Calu3 (cell line): ENCODE measurements around the gene MCC. TPM values are rescaled to one million over a fixed set of nuclear protein-coding genes. Genes with fewer than 3 reads are reported as not detected.

ENCODE experiments used
- BruUV-seq: library from RNA; stranded (reverse); fragments of 400-500 nt; replicated peaks from 2 replicates; lab custom pipeline; 2021; lab: Mats Ljungman, UMichigan
- CTCF ChIA-PET: fragments of 300-600 bp; sonication (Branson Sonifier 250); formaldehyde crosslinking; loops from one replicate; lab custom pipeline; 2022; ENCODE audit warnings: antibody characterized with exemption; lab: Charles Lee
- DNase-seq: peaks from one replicate; pipeline ENCODE4 v3.0.0; 2022
- H3K27ac Mint-ChIP-seq: one replicate; pipeline ENCODE4 v1.8.0; 2022; ENCODE audit warnings: mixed read lengths; ENCODE audit not compliant: unreplicated experiment
- H3K27me3 Mint-ChIP-seq: one replicate; pipeline ENCODE4 v1.8.0; 2022; ENCODE audit warnings: mixed read lengths; ENCODE audit not compliant: unreplicated experiment
- H3K36me3 Mint-ChIP-seq: one replicate; pipeline ENCODE4 v1.8.0; 2022; ENCODE audit warnings: mild to moderate bottlenecking, moderate library complexity, mixed read lengths; ENCODE audit not compliant: insufficient read depth, unreplicated experiment
- H3K4me1 Mint-ChIP-seq: one replicate; pipeline ENCODE4 v1.8.0; 2022; ENCODE audit warnings: mild to moderate bottlenecking, low read depth, mixed read lengths; ENCODE audit not compliant: unreplicated experiment
- H3K4me3 Mint-ChIP-seq: one replicate; pipeline ENCODE4 v1.8.0; 2022; ENCODE audit warnings: mild to moderate bottlenecking, low read depth, moderate library complexity, mixed read lengths; ENCODE audit not compliant: unreplicated experiment
- H3K9me3 Mint-ChIP-seq: one replicate; pipeline ENCODE4 v1.8.0; 2022; ENCODE audit warnings: low read depth, mixed read lengths; ENCODE audit not compliant: unreplicated experiment
- CTCF ChIP-seq: fragments of 200-600 bp; IDR thresholded peaks from one replicate; pipeline ENCODE4 v1.8.0; 2022; ENCODE audit warnings: antibody characterized with exemption; ENCODE audit not compliant: unreplicated experiment
- intact Hi-C: fragments of 100-400 bp; cut with micrococcal nuclease; formaldehyde crosslinking; loops from one replicate; pipeline ENCODE4 v1.10.0; 2022; ENCODE audit not compliant: unreplicated experiment
- total RNA-seq: library from RNA; stranded (reverse); gene quantifications from 2 replicates; pipeline ENCODE4 v1.2.3, GENCODE V29; 2022

The MCC gene
- total RNA-seq, 1 experiment from 2014 or later: 2.8 TPM

DNA sequence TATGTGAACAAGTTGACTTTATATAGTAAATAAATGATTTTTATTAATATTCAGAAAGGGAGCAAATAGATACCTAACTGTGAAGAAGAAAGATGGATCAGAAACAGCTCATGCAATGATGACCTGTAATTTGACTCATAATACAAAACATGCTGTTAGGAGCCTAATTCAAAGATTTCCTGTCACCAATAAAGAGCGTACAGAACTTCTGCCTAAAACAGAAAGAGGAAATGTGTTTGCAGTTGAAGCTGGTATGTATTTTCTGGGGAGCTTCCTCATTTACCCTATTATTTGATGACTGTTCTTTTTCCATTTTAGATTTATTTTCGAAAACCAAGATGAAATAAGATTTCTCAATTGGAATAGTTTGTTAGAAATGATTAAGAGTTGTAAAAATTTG lies 36.7 kb upstream of the MCC start:
- Mint-ChIP-seq H3K27me3 (no peaks in the 10 kb centered on the region), H3K4me1 (no peaks in the 10 kb centered on the region), H3K36me3 (no peaks in the 10 kb centered on the region), H3K27ac (no peak overlapping the region), H3K9me3 (no peaks in the 10 kb centered on the region), H3K4me3 (no peak overlapping the region)
- no TSS peak for BruUV-seq
- CTCF ChIA-PET: no interaction called here
- intact Hi-C loops: no loop called here
- no peak for DNase-seq
- TF ChIP-seq CTCF: no peak

- Mint-ChIP-seq H3K36me3 (peaks cover 8% of the 10 kb centered on the region), H3K27me3 (no peaks in the 10 kb centered on the region), H3K4me1 (no peaks in the 10 kb centered on the region), H3K27ac (no peak overlapping the region), H3K9me3 (no peaks in the 10 kb centered on the region), H3K4me3 (no peak overlapping the region)
- no TSS peak for BruUV-seq
- intact Hi-C loops: no loop called here
- DNase-seq: no peak
- no peak for TF ChIP-seq CTCF
- CTCF ChIA-PET: no interaction called here
Measured at GRCh38 chr5:113523168-113523567, 34.9 kb upstream of the MCC start.

DNA sequence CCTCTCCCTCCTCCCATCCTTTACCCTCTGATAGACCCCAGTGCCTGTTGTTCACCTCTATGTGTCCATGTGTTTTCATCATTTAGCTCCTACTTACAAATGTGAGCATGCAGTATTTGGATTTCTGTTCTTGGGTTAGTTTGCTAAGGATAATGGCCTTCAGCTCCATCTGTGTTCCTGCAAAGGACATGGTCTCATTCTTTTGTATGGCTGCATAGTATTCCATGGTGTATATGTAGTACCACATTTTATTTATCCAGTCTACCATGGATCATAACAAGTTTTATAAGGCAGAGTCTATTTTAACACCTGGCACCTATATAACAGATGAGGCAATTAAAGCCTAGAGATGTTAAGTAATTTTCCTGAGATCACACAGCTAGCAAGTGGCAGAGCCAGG lies 32.6 kb upstream of the MCC start:
- DNase-seq: no peak
- H3K9me3 Mint-ChIP-seq: no peaks in the 10 kb centered on the region
- intact Hi-C loops: no loop called here
- no TSS peak for BruUV-seq
- H3K36me3 Mint-ChIP-seq: peaks cover 11% of the 10 kb centered on the region
- no peaks in the 10 kb centered on the region for H3K27me3 Mint-ChIP-seq
- CTCF ChIA-PET: no interaction called here
- TF ChIP-seq CTCF: no peak
- H3K4me3 Mint-ChIP-seq: no peak overlapping the region
- no peaks in the 10 kb centered on the region for H3K4me1 Mint-ChIP-seq
- no peak overlapping the region for H3K27ac Mint-ChIP-seq

DNA sequence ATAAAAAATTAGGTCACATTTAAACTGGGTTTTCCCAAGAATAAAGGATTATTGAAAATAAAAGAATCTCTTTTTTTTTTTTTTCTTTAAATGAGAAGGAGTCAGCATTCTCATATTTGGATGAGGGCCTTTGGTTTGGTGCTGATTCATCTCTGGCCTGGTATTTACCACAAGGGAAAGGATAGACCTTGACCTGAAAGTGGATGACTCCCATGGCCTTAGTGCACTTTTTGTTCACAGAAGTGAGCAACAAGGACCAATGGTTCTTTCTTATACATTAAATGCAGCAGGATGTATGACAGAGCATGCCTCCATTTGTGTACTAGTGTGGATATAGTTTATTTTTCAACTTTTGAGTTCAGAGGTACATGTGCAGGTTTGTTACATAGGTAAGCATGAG lies 32.2 kb upstream of the MCC start:
- Mint-ChIP-seq H3K4me1 (peaks cover 4% of the 10 kb centered on the region), H3K27ac (no peak overlapping the region), H3K36me3 (peaks cover 11% of the 10 kb centered on the region), H3K4me3 (no peak overlapping the region), H3K27me3 (no peaks in the 10 kb centered on the region), H3K9me3 (no peaks in the 10 kb centered on the region)
- CTCF ChIA-PET: no interaction called here
- TF ChIP-seq CTCF: no peak
- no TSS peak for BruUV-seq
- intact Hi-C loops: no loop called here
- DNase-seq: no peak
